ENCODE measurements around the gene ALX1.

The ALX1 gene

DNA sequence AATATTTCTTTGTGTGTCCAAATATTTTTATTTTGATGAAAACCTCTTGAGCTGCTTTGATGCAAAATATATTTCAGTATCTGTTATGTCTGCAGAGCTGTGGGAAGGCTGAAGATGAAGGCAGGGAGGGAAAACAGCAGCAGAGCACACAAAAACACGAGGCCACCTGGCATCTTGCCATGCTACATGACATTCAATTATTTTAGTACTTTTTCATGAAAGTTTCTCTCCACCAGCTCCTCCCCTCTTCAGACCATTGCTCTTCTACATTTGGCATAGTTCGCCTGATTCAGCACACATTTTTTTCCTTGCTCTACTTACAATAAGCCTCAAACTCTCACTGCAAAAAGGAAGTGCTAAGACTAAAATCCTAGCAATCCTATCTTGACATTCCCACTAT, 4.6 kb upstream of the ALX1 start:
- Histone ChIP-seq H2AFZ (no peak overlapping the region), H3K4me1 (no peaks in the 10 kb centered on the region), H3K4me2 (ENCODE audit: low read length) (no peak overlapping the region), H3K9me3 (ENCODE audit: control insufficient read depth, low read length) (peaks cover 3% of the 10 kb centered on the region), H3K9ac (no peak overlapping the region), H3K27ac (no peak overlapping the region), H3K79me2 (no peaks in the 10 kb centered on the region), H3K4me3 (ENCODE audit: low read depth, low read length) (no peak overlapping the region), H3K36me3 (ENCODE audit: control insufficient read depth, insufficient read depth, low read length) (no peaks in the 10 kb centered on the region), H3K27me3 (ENCODE audit: control insufficient read depth, insufficient read depth, low read length) (peaks cover 10% of the 10 kb centered on the region)
- TF ChIP-seq, protein P1, sequence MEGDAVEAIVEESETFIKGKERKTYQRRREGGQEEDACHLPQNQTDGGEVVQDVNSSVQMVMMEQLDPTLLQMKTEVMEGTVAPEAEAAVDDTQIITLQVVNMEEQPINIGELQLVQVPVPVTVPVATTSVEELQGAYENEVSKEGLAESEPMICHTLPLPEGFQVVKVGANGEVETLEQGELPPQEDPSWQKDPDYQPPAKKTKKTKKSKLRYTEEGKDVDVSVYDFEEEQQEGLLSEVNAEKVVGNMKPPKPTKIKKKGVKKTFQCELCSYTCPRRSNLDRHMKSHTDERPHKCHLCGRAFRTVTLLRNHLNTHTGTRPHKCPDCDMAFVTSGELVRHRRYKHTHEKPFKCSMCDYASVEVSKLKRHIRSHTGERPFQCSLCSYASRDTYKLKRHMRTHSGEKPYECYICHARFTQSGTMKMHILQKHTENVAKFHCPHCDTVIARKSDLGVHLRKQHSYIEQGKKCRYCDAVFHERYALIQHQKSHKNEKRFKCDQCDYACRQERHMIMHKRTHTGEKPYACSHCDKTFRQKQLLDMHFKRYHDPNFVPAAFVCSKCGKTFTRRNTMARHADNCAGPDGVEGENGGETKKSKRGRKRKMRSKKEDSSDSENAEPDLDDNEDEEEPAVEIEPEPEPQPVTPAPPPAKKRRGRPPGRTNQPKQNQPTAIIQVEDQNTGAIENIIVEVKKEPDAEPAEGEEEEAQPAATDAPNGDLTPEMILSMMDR (IDR thresholded peaks at IDR 0.05) = no peak

DNA sequence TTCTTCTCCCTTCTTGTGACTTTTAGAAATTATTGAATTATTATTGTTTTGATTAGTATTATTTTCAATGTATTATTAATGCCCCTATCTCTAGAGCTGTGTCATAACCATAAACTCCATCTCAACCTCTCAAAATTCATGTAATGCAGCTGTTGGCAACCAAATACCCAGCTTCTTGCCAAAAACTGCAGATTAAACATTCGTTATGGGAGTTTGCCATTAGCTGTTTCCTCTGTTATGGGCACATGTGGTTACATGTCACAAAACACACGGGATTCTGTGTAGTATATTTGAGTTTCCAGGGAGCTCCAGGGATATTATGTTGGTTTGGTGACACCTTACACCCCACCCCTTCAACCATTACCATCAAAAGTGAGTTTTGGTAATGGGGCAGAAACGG, 2.8 kb upstream of the ALX1 start:
- no peaks in the 10 kb centered on the region for H3K4me1 ChIP-seq
- H3K79me2 ChIP-seq = no peaks in the 10 kb centered on the region
- no peak overlapping the region for H3K9ac ChIP-seq
- H3K4me3 ChIP-seq (ENCODE audit: low read depth, low read length) = no peak overlapping the region
- peaks cover 15% of the 10 kb centered on the region for H3K27me3 ChIP-seq (ENCODE audit: control insufficient read depth, insufficient read depth, low read length)
- no peak overlapping the region for H2AFZ ChIP-seq
- H3K9me3 ChIP-seq (ENCODE audit: control insufficient read depth, low read length) = peaks cover 7% of the 10 kb centered on the region
- H3K4me2 ChIP-seq (ENCODE audit: low read length) = no peak overlapping the region
- TF ChIP-seq, protein P1 (IDR thresholded peaks at IDR 0.05) = no peak
- no peak overlapping the region for H3K27ac ChIP-seq
- H3K36me3 ChIP-seq (ENCODE audit: control insufficient read depth, insufficient read depth, low read length) = no peaks in the 10 kb centered on the region

DNA sequence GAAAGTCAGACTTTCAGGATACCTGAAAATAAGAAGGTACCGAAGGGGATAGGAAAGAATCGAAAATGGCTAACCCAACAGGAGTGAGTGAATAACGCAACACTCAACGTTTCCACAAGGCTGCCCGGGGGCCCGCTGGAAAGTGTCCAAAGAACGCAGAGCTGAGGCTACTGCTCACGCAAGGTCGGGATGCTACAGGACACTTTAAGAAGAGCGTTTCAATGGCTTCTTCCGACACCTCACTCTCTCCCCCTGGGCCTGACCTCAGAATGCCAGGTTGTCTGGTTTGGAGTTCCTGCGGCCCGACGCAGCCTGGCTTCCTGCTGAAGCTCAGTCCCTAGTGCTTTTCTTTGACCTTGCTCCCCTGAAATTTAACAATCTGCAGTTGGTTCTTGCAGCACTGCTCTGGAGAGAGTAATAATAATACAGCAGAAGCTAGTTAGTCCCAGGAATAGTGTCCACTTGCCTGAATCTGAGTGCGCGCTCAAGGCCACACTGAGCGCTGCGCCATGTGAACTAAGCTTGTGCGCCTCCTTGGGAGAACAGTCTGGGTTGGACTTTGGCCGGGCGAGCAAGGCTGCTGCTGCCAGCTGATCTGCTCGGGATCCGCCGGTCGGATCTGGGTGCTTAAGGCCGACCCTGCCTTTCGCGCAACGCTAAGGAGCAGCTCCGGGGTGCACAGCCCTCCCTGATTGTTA, 2.0 kb upstream of the ALX1 start:
- Histone ChIP-seq H3K79me2 (no peaks in the 10 kb centered on the region), H3K9ac (no peak overlapping the region), H3K36me3 (ENCODE audit: control insufficient read depth, insufficient read depth, low read length) (no peaks in the 10 kb centered on the region), H3K27ac (no peak overlapping the region), H3K4me3 (ENCODE audit: low read depth, low read length) (no peak overlapping the region), H3K4me1 (no peaks in the 10 kb centered on the region), H2AFZ (no peak overlapping the region), H3K4me2 (ENCODE audit: low read length) (no peak overlapping the region), H3K9me3 (ENCODE audit: control insufficient read depth, low read length) (peaks cover 7% of the 10 kb centered on the region), H3K27me3 (ENCODE audit: control insufficient read depth, insufficient read depth, low read length) (peaks cover 15% of the 10 kb centered on the region)
- TF ChIP-seq, protein P1 (IDR thresholded peaks at IDR 0.05) = no peak

DNA sequence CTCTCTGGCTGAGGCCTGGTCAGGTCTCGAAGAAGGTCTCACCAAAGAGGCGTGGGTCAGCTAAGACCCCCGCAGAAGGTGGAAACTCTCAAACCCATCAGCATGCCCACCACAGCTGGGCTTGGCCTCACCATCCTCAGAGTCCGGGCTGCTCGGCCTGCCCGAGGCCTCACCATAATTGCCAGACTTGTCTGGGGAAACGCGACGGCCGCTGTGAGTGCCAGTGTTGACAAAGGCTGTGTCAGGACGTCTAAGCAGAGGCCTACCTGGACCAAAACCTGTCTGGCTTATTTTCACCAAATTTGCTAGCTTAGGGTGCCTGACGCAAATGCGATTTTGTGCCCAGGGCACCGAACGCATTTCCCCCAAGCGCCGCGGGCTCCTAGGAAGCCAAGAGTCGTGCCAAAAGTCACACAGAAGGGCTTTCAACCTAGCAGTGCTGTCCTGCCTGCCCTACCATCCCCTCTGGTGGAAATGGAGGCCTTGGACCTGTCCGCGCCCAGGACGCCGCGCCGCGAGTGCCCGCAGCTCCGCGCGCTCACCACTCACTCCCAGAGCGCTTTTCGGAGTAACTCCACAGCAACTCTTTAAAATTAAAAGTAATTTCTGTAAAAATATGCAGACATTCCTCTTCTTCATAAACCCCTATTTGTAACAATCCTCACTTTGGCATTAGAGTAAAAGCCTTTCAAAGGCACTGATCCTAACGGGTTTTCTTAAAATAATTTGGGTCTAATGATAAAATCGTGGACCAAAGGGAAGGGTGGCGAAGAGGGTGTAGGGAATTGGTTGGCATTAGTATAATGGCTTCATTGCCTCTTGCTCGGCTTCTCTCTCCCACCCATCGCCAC, 1.2 kb upstream of the ALX1 start:
- TF ChIP-seq, protein P1 (IDR thresholded peaks at IDR 0.05) = no peak
- Histone ChIP-seq H2AFZ (no peak overlapping the region), H3K79me2 (no peaks in the 10 kb centered on the region), H3K9me3 (ENCODE audit: control insufficient read depth, low read length) (peaks cover 7% of the 10 kb centered on the region), H3K4me3 (ENCODE audit: low read depth, low read length) (no peak overlapping the region), H3K27ac (no peak overlapping the region), H3K27me3 (ENCODE audit: control insufficient read depth, insufficient read depth, low read length) (peaks cover 15% of the 10 kb centered on the region), H3K4me2 (ENCODE audit: low read length) (no peak overlapping the region), H3K9ac (no peak overlapping the region), H3K36me3 (ENCODE audit: control insufficient read depth, insufficient read depth, low read length) (no peaks in the 10 kb centered on the region), H3K4me1 (no peaks in the 10 kb centered on the region)

All from parathyroid adenoma (tissue), 2 donors.